Measurements from ENCODE around the gene OR2L3.
"Not testable (repeated sequence)": the region's sequence is repeated elsewhere in the genome, so short reads cannot be mapped to it uniquely, and the experiment has no call there.

Gene OR2L3

DNA sequence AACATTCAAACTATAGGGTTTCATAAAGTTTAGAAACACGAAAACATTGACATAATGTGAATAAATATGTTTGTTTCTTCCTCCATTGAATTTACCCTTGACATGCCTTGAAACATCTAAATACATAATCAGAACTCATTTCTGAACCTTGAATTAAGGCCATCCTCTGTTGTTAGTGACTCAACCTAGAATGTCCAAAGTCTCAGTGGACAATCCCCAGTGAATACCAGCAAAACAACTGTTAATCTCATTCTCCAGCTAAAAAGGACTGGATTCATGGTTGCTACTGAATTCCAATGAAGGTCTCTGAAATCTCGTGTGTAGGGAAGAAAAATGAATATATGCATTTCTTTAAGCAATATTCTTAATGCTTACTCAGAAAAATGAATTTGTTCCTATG, 16.9 kb upstream of the OR2L3 start, which contains the start of gene OR2L2:
TSS of gene OR2L2 (plus strand) at position 301 of the 400 bp plus-strand sequence. CDS start 8,198 bp downstream, outside the sequence.
- TF ChIP-seq CTCF (IDR thresholded peaks at IDR 0.05; ENCODE audit: low read depth, low read length), result no peak
- no peak within 1 kb of the TSS for H3K4me3 ChIP-seq (ENCODE audit: low read depth, low read length)

DNA sequence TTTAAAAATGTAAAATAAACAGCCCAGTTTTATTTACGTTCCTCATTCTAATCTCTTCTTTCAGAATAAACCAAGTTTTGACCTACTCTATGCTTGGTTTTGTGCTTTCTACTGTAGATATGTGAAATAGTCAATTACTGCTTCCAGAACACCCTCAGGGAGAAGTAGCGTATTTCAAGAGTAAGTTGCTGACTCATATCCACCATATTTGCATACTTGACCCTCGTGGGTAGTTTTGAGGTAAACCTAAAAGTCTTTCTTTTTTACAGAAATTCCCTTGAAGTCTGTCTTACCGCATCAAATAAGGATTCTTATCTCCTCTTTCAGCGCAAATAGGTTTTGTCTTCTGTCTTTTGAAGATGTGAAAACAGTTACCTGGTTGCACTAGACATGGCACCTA, 1.4 kb upstream of the OR2L3 start:
- no peak for TF ChIP-seq CTCF (IDR thresholded peaks at IDR 0.05; ENCODE audit: low read depth, low read length)
- no peak overlapping the region for H3K4me3 ChIP-seq (ENCODE audit: low read depth, low read length)

GRCh38 chr1:248047008-248047407, 372 bp downstream of the OR2L3 start:
- H3K4me3 ChIP-seq (ENCODE audit: low read depth, low read length), result no peak overlapping the region
- TF ChIP-seq CTCF (IDR thresholded peaks at IDR 0.05; ENCODE audit: low read depth, low read length), result no peak

GRCh38 chr1:248054671-248055070, 8.0 kb downstream of the OR2L3 start:
- no peak overlapping the region for H3K4me3 ChIP-seq (ENCODE audit: low read depth, low read length)

DNA sequence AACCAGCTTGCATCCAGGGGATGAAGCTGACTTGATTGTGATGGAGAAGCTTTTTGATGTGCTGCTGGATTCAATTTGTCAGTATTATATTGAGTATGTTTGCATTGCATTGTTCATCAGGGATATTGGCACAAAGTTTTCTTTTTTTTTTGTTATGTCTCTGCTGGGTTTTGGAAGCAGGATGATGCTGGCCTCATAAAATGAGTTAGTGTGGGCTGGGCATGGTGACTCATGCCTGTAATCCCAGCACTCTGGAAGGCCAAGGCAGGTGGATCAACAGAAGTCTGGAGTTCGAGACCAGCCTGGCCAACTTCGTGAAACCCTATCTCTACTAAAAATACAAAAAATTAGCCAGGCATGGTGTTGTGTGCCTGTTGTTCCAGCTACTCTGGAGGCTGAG, 8.6 kb downstream of the OR2L3 start:
- no peak overlapping the region for H3K4me3 ChIP-seq (ENCODE audit: low read depth, low read length)
- no peak for TF ChIP-seq CTCF (IDR thresholded peaks at IDR 0.05; ENCODE audit: low read depth, low read length)

More at GRCh38 chr1:248054671-248055070, 8.0 kb downstream of the OR2L3 start:
- no peak for TF ChIP-seq CTCF (IDR thresholded peaks at IDR 0.05; ENCODE audit: low read depth, low read length)

DNA sequence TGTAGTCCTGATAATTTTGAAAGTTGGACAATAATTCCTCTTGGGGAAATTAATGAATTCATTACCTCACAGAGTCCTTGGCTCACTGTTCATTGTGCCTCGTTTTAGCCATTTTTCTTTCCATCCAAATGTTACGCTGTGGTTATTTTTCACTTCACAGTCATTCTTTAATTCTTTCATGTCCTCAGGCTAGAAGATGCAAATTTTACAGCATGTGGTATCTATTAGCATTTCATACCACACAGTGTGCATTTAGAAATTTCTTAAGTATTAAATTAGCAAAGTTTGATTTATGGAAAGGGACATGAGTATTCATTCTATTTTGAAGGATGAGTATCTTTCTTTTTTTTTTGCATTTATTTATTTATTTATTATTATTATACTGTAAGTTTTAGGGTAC, 18.4 kb downstream of the OR2L3 start:
- no peak overlapping the region for H3K4me3 ChIP-seq (ENCODE audit: low read depth, low read length)
- no peak for TF ChIP-seq CTCF (IDR thresholded peaks at IDR 0.05; ENCODE audit: low read depth, low read length)

- no peak for TF ChIP-seq CTCF (IDR thresholded peaks at IDR 0.05; ENCODE audit: low read depth, low read length)
- H3K4me3 ChIP-seq (ENCODE audit: low read depth, low read length), result no peak overlapping the region
These were observed 19.0 kb downstream of the OR2L3 start for GRCh38 chr1:248065604-248066003.

- not testable (repeated sequence) for H3K4me3 ChIP-seq (ENCODE audit: low read depth, low read length)
These were observed 37.2 kb downstream of the OR2L3 start for GRCh38 chr1:248083864-248084263.

Measured in WI38 (cell line).